Measurements from ENCODE around the gene USP27X.
A peak's percentile ranks its signal among the peaks of the same experiment; 100 is the strongest.

USP27X gene

GRCh38 chrX:49884290-49884862 lies 5.1 kb downstream of the USP27X start:
- peak; percentile 10 for DNase-seq (ENCODE audit: low read depth)

DNA sequence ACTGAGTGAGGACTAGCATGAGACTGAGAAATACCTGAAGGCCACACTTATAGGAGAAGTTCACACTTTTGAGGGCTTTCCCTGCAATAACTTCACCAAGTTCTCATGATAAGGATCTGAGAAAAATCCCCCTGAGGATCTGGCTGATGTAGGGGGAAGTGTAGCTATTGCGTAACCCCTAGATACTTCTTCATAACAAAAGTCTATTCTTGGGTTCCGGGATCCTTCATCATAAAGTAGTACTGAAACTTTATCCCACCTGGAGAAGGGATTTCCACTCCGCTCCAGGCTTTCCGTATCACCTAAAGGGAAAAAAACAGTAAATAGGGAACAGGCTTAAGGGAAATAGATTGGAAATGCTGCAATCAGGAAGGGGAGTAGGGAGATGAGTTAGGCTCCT lies 13.3 kb downstream of the USP27X start:
- no peak for DNase-seq (ENCODE audit: low read depth)

- DNase-seq (ENCODE audit: low read depth) = no peak
These were observed 17.7 kb downstream of the USP27X start for GRCh38 chrX:49896951-49897350.

GRCh38 chrX:49901048-49901447 lies 21.8 kb downstream of the USP27X start:
- no peak for DNase-seq (ENCODE audit: low read depth)

DNA sequence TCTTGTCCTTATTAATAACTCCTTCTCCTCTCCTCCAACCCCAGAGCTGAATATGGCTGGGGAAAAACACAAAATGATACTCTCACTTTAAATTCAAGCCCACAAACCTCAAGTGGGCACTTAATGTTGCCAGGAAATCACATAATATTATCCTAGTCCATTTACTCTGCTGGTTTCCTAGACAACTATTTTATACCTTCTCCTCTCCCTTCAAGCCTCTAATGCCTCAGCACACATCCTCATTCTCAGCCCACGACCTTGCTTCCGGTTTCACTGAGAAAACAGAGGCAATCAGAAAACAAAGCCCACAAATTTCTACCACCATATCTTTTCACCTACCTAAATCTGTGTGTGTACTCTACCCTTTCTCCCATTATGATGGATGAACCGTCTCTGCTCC lies 31.1 kb downstream of the USP27X start:
- no peak for DNase-seq (ENCODE audit: low read depth)

DNA sequence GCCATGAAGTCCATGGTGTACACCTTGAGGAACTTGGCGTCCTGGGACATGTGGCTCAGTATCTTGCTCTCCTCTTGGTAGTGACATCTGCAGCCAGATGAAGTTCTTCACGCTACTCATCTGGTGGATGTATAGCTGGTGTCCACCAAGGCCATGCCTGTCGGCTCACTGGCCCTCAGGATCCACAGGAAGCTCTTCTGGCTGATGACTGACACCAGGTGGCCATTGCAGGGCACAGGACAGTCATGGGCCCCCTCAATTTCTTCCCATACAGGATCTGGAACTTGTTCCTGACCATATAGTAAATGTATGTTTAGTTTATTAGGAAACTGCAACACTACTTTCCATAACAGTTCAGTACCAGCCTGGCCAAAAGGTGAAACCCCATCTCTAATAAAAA lies 32.8 kb downstream of the USP27X start:
- no peak for DNase-seq (ENCODE audit: low read depth)

DNA sequence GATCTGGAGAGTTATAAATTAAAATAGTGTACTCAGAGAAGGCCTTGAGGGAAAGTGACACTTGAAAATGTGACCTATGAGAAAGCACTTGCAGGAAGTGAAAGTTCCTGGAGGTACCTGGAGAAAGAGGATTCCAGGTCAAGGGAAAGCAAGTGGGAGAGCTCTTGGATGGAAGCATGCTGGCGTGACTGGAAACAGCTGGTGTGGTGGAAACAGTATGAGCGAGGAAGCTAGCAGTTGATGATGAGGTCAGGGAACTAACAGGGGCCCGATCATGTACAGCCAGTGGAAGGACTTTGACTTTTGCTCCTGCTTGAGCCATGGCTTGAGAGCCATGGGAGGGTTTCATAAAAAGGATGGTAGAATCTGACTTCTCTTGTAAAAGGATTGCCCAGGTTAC lies 33.6 kb downstream of the USP27X start:
- DNase-seq (ENCODE audit: low read depth) = no peak

DNA sequence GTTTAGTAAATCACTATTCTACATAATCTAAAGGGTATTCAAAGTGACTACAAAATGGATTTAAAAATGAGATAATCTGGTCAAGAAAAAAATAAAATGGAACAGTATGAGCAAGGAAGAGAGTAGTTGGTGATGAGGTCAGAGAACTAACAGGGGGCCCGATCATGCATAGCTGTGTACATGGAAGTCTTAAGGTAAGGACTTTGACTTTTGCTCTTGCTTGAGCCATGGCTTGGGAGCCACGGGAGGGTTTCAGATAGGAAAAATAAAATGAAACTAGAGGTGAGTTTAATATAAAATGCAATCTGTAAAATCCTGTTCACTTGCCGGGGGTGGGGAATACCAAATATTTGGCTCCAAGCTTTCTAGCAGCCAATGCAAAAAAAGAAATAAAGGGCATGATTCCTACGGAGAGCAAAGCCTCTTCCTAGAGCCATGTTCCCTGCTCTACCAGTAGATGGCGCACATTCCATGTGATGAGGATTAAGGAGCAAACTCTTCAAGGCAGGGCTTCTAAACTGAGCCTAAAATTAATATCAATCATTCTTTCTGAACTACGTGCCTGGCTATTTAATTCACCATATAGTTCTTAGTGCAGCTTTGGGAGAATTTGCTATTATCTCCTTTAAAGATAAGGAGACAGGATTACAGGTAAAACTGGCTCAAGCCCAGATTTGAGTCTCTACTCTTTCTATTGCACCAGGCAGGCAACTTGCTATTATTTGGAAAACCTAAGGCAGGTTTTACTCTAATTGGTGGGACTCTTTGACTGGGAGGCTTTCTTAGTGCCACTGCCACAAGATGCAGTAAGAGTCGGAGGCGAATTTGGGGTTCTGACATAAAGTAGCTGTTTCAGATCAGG lies 36.3 kb downstream of the USP27X start:
- DNase-seq (ENCODE audit: low read depth) = peak; percentile 16

DNA sequence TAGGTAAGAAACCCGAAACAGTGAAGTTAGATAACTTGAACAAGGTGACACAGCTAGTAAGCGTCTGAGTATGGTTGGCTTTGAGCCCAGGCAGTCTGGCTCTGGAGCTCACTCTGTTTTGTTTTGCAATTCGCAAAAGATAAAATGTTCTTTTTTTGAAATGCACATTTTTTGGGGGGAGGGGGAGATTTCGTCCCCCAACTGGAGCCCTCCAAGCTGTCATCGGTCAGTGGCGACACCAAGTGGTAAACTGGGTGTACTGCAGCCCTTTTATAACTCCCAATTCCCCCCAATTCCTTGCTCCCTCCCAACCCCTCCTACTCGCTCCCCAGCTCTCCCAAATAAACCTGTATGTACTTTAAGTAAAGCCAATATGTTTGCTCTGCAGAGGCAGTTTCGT lies 40.3 kb downstream of the USP27X start:
- no peak for DNase-seq (ENCODE audit: low read depth)

- no peak for DNase-seq (ENCODE audit: low read depth)
These were observed 41.8 kb downstream of the USP27X start for GRCh38 chrX:49921109-49921508.

GRCh38 chrX:49922291-49923241 lies 43.3 kb downstream of the USP27X start, which contains the start of gene CLCN5:
Gene CLCN5, plus strand, starts transcription at chrX:49922596. Its CDS starts 2,703 bp downstream, at chrX:49925299.
- peak; percentile 83 for DNase-seq (ENCODE audit: low read depth)

GRCh38 chrX:49925176-49925575 lies 45.9 kb downstream of the USP27X start:
- DNase-seq (ENCODE audit: low read depth) = no peak

- peak; percentile 18 for DNase-seq (ENCODE audit: low read depth)
These were observed 50.8 kb downstream of the USP27X start for GRCh38 chrX:49930039-49930438.
